Upper lobe of left lung (tissue), 4 donors: ENCODE measurements around the gene NAGS.

Experiments used
- EP300 ChIP-seq, 4 donors: sonication (generic); formaldehyde crosslinking; IDR thresholded peaks; one replicate each; pipeline ENCODE4 v1.5.1; 2017; ENCODE audit warnings: antibody characterized with exemption in 4 of 4, control low read depth in 2 of 4
- POLR2A ChIP-seq, 4 donors: fragments of 450-650 bp; IDR thresholded peaks; one replicate each; pipeline ENCODE4 v1.5.1; 2016 to 2017; ENCODE audit warnings: antibody characterized with exemption in 4 of 4, mild to moderate bottlenecking in 2 of 4
- POLR2AphosphoS5 ChIP-seq, 2 donors: sonication (generic); formaldehyde crosslinking; IDR thresholded peaks; one replicate each; pipeline ENCODE4 v1.5.1; 2017; ENCODE audit warnings: antibody characterized with exemption in 2 of 2
- TF ChIP-seq, protein P1 (sequence below), 6 experiments: fragments of 450-650 bp in 4 of 6; fragments of 200-600 bp in 2 of 6; sonication (generic) in 2 of 6; IDR thresholded peaks; one replicate each; pipeline ENCODE4 v1.5.1; 2016 to 2019; ENCODE audit warnings: antibody characterized with exemption in 6 of 6

DNA sequence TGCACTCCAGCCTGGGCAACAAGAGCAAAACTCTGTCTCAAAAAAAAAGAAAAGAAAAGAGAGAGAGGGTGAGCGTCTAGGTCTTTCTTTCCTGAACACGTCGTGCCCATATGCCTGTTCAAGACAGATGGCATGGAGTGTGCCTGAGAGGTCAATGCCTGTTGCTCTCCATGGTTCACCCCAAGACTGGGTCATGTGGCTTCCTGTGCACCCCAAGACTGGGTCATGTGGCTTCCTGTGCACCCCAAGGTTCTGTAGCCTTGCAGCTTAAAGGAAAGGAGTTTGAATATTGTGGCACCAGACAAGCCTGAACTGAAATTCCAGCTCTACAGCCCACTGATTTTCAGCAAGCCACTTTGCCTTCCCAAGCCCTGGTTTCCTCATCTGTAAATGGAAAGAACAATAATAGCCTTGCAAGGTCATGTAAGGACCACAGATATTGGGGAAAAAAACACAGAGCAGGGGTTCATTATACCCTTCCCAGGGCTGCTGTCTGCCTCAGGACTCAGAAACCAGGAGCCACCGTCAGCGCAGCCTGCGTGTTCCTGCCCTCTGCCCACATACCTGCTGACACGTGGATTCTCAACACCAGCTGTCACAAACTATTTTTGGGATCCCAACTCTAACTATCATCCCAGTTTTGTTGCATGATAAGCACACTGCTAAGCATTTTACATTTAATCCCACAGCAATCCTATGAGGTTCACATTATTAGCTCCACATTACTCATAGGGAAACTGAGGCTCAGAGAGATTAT lies 18.0 kb upstream of the NAGS start:
- TF ChIP-seq POLR2A (IDR thresholded peaks at IDR 0.05): no peak
- TF ChIP-seq EP300 (IDR thresholded peaks at IDR 0.05): no peak
- TF ChIP-seq, protein P1, sequence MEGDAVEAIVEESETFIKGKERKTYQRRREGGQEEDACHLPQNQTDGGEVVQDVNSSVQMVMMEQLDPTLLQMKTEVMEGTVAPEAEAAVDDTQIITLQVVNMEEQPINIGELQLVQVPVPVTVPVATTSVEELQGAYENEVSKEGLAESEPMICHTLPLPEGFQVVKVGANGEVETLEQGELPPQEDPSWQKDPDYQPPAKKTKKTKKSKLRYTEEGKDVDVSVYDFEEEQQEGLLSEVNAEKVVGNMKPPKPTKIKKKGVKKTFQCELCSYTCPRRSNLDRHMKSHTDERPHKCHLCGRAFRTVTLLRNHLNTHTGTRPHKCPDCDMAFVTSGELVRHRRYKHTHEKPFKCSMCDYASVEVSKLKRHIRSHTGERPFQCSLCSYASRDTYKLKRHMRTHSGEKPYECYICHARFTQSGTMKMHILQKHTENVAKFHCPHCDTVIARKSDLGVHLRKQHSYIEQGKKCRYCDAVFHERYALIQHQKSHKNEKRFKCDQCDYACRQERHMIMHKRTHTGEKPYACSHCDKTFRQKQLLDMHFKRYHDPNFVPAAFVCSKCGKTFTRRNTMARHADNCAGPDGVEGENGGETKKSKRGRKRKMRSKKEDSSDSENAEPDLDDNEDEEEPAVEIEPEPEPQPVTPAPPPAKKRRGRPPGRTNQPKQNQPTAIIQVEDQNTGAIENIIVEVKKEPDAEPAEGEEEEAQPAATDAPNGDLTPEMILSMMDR (IDR thresholded peaks at IDR 0.05): no peak
- no peak for TF ChIP-seq POLR2AphosphoS5 (IDR thresholded peaks at IDR 0.05)
